ENCODE data around the gene TIPRL.

GRCh38 chr1:168243198-168243597 lies 64.4 kb downstream of the TIPRL start:
- no peak for TF ChIP-seq CTCF (conservative IDR thresholded peaks at IDR 0.05; ENCODE audit: low read depth, low read length)
- no peak for TF ChIP-seq EZH2 (IDR thresholded peaks at IDR 0.05; ENCODE audit: borderline replicate concordance, low read depth, low read length, poor library complexity, severe bottlenecking)
